C4-2B (cell line): ENCODE data around the gene RAB3D.

Source experiments
- H3K27ac ChIP-seq: fragments of 450-650 bp; 2 replicates; pipeline ENCODE4 v1.5.1; 2017
- ZFX ChIP-seq: fragments of 450-650 bp; IDR thresholded peaks from 2 replicates; pipeline ENCODE4 v1.6.1; 2017
- TF ChIP-seq, protein P1 (sequence below): fragments of 450-650 bp; conservative IDR thresholded peaks from 2 replicates; pipeline ENCODE4 v1.5.1; 2017; ENCODE audit warnings: mild to moderate bottlenecking

RAB3D gene, protein sequence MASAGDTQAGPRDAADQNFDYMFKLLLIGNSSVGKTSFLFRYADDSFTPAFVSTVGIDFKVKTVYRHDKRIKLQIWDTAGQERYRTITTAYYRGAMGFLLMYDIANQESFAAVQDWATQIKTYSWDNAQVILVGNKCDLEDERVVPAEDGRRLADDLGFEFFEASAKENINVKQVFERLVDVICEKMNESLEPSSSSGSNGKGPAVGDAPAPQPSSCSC

DNA sequence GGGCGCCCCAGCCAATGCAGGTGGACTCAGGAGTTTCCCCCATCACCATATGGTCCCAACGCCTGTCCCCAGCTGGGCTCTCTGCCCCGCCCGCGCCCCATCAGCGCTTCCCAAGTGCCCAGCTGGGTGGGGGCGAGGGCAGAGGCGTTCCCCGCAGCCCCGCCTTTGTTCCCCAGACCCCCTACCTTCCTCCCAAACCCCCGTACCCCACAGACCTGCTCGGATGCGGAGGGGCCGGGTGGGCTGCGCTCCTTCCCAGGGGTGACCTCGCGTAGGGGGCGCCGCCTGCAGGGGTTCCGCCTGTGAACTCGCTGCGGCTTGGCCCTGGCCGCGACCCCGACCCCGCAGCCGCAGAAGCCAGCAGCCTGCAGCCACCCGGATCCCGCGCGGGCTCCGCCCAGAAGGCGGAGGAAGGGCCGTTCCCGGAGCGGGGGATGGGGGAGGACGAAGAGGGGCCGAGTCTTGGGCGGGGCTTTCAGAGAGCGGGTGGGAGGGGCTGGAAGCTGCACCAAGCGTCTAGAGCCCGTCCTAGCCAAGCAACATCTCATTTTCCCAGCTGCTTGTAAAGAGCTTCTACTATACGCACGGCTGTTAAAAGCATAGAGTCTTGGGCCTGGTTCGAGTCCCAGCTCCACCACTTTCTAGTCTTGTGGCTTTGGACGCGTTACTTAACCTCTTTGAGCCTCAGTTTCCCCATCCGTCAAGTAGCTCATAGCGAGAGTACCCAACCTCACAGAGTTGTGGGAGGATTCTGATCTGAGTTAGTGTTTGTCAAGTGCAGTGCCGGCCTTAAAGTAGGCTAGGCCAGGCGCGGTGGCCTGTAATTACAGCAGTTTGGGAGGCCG, at the start of gene RAB3D:
Gene RAB3D, minus strand, starts transcription at position 404 of the 845 bp plus-strand sequence. CDS start 2,258 bp downstream, outside the sequence.
- no peak; the same call in 1 of the 2 replicates for TF ChIP-seq ZFX
- TF ChIP-seq, protein P1, sequence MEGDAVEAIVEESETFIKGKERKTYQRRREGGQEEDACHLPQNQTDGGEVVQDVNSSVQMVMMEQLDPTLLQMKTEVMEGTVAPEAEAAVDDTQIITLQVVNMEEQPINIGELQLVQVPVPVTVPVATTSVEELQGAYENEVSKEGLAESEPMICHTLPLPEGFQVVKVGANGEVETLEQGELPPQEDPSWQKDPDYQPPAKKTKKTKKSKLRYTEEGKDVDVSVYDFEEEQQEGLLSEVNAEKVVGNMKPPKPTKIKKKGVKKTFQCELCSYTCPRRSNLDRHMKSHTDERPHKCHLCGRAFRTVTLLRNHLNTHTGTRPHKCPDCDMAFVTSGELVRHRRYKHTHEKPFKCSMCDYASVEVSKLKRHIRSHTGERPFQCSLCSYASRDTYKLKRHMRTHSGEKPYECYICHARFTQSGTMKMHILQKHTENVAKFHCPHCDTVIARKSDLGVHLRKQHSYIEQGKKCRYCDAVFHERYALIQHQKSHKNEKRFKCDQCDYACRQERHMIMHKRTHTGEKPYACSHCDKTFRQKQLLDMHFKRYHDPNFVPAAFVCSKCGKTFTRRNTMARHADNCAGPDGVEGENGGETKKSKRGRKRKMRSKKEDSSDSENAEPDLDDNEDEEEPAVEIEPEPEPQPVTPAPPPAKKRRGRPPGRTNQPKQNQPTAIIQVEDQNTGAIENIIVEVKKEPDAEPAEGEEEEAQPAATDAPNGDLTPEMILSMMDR = no peak
- peak within 1 kb of the TSS; percentile 99 for H3K27ac ChIP-seq

DNA sequence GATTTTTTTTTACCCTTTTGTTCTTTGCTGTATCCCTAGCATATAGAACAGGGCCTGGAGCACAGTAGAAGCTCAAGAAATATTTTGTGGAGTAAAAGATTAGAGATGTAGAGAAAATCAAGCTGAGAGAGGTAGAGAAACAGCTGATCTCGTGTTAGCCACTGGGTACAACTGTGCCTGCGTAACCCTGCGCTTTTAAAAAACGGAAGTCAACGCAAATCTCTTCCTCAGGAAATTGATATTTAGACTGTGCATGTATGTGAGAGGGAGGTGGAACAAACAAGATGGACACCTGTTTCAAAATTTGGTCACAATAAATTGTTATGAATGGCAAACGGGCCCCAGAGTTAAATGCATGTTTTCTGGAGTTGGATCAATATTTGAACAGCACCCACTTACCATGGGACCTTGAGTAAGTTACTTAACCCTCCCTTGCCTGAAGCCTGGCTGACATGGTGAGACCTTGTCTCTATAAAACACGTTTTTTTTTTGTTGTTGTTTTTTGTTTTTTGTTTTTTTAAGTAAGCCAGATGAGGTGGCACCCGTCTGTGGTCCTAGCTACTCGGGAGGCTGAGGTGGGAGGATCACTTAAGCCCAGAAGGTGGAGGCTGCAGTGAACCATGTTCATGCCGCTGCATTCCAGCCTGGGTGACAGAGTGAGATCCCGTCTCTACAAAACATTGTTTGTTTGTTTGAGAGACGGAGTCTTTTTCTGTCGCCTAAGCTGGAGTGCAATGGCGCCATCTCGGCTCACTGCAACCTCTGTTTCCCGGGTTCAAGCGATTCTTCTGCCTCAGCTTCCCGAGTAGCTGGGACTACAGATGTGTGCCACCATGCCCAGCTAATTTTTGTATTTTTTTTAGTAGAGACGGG, 47.9 kb upstream of the RAB3D start:
- H3K27ac ChIP-seq = no peak overlapping the region
- no peak for TF ChIP-seq ZFX
- TF ChIP-seq, protein P1 = no peak

DNA sequence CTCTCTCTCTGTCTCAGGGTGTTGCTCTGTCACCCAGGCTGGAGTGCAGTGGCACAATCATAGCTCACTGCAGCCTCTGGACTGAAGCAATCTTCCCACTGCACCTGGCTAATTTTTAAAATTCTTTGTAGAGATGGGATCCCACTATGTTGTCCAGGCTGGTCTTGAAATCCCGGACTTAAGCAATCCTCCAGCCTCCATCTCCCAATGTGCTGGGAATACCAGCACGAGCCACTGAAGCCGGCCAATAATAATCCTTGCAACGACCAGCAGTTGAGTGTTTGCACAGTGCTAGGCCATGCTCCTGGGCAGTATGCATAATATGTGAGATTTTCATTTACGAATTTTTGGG, 45.3 kb upstream of the RAB3D start:
- no peak overlapping the region for H3K27ac ChIP-seq
- TF ChIP-seq ZFX = no peak
- TF ChIP-seq, protein P1 = no peak

DNA sequence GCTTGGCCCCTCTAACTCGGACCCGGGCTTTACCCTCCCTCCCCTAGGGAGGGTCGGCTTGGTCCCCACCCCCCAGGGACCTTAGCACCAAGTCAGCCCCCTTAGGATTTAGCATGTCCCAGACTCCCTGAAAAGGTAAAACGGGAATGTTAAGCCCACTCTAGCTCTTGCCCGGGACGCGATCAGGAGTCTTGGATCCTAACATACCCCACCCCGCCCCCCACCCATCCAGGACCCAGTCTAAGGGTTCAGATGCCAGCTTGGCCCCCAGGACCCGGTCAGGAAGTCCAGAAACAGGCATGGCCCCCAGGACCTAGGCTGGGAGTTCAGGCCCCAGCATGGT, 44.2 kb upstream of the RAB3D start:
- TF ChIP-seq ZFX = no peak
- TF ChIP-seq, protein P1 = no peak
- peak overlapping the region; percentile 69 for H3K27ac ChIP-seq

DNA sequence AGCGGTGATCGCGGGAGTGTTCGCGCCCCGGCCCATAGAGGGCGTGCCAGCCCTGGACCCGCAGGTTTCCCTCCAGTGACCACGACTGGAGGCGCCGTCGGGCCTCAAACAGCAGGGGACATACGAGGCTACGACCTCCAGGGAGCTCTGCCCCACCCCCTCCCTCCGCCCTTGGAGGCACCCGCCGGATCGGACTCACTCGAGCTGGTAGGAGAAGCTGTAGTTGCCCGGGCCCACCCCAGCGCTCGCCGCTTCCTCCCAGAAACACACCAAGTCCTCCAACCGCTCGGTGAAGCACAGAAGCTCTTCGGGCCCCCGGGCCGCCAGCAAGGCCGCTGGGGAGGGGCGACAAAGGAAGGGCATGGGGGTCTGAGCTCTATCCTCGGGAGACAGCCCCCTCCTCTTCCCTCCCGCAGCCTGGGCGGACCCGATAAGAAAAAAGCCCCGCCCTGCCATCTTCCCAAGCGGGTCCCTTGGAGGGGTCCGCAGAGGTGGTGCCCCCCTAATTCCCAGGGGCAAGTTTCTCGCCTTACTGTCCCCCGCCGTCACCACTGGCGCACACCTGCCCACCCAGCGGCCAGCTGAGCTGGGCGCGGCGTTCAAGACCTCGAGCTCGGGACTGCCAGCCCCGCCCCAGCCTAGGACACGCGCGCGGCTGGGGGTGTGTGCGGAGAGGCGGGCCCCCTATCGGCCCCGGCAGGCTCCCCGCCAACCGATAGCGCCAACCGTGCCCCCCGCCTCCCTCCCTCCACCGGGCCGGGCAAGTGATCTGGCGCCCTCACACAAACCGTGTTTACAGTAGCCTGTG, 43.6 kb upstream of the RAB3D start:
- no peak for TF ChIP-seq ZFX
- TF ChIP-seq, protein P1 = no peak
- H3K27ac ChIP-seq = peak overlapping the region; percentile 69

DNA sequence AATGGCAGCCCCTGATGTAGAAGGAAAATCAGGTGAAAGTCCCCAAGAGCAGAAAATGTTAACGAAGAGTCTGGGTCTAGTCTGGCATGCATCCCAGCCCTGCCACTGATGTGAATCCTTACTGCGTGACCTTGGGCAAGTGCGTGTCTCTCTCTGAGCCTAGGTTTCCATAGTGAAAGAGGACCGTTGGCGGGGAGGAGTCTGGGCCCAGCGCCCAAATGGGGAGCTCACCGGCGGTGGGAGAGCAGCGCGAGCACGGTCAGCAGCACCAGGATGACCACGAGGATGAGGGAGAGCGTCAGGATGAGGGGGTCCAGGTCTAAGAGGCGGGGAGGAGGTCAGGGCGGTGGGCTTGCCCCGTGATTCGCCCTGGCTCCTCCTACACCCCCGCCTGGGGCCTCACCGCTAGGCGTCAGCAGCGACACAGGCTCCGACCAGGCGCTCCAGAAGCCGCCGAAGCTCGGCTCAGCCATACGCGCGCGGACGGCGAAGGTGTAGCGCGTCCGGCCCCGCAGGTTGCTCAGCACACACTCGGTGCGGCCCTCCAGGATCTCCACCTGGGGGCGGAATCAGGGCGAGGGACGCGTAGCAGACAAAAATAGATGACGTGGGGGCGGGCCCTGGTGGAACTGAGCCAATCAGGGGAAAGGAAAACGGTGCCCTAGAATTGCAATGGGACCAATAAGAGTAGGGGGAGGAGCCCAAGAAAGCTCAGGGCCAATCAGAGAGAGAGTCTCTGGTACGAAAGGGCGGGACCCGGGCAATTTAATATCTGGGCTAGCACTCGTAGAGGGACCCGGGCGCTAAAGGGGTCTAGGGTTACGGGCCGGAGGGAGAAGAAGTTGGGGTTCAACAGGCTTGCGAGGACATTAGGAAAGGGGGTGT, 41.4 kb upstream of the RAB3D start:
- peak overlapping the region; percentile 81 for H3K27ac ChIP-seq
- TF ChIP-seq, protein P1 = peak; percentile 92
- TF ChIP-seq ZFX = no peak
